A204.1 (cell line): ENCODE data around the gene RGS7.
"Not testable (repeated sequence)": the region's sequence is repeated elsewhere in the genome, so short reads cannot be mapped to it uniquely, and the experiment has no call there.

Experiments
- FAIRE-seq: peaks from 2 replicates; lab custom pipeline; 2012; peaks lifted over from hg19 to GRCh38; lab: Jason Lieb, UNC

The RGS7 gene

GRCh38 chr1:240772131-240772530, 584.9 kb downstream of the RGS7 start:
- no peak for FAIRE-seq

- no peak for FAIRE-seq
Measured at GRCh38 chr1:240771450-240771849, 585.6 kb downstream of the RGS7 start.

GRCh38 chr1:240768979-240769378, 588.0 kb downstream of the RGS7 start:
- no peak for FAIRE-seq

DNA sequence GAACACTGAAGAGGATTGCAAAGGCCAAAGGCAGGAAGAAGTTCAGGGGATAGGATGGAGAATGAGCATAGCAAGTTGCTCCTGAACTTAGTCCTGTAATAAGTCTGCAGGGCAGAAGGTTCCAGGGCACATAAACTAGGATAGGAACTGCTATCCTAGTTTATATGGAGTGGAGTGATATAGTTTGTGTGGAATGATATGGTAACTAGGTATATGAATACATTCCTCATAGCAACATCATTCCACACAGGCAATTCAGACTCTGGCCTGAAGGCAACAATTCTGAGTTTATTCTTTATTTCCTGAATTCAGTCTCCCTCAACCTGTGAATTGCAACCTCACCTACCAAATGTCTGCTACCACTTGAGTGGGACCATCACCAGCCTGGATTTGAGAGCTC, 590.2 kb downstream of the RGS7 start:
- no peak for FAIRE-seq

DNA sequence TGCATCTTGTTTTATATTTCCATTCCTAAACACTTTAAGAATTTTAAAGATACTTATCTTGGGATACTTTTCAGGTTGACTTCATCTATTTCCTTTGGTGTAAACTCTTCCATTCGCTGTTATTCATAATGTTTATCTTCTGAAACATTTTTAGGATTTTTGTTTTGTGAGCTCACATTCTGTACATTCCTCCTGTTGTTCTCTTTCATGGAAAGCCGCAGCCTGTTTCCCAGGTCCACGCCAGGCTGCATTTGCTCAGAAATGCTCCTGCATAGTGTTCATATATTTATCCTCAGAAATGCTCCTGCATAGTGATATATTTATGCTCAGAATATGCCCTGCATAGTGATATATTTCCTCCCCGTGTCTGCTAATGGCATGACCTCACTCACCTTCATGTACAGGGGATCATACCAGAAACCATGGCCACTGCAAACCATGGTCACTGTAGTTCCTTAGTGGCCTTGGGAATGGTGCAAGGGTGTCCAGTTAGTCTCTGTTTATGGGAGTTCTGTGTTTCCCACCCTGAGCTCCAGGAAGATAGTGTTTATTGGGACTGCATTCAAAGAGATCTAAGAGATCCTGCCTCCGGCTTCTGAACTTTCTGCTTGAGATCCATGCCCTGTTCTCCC, 591.2 kb downstream of the RGS7 start:
- FAIRE-seq: no peak

DNA sequence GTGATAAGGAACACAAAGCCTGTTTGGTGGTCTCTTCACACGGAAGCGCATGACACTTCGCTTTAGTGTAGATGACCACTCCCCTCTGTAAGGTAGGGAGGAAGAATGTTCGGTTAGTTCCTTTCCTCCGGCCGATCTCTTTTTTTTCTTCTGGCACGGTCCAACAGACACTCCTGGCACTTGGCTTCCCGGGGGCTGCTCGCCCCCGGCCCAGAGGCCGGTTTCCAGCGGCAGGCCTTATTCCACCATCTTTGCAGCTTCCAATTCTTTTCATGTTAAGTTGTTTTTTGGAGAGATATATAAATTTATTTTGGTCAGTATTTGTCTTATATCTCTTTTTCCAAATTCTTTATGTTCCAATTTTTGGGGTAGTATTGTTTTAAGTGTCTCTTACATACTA, 593.2 kb downstream of the RGS7 start:
- no peak for FAIRE-seq

DNA sequence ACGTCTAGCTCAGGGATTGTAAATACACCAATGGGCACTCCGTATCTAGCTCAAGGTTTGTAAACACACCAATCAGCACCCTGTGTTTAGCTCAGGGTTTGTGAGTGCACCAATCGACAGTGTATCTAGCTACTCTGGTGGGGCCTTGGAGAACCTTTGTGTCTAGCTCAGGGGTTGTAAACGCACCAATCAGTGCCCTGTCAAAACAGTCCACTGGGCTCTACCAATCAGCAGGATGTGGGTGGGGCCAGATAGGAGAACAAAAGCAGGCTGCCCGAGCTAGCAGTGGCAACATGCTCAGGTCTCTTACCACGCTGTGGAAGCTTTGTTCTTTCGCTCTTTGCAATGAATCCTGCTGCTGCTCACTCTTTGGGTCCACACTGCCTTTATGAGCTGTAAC, 593.9 kb downstream of the RGS7 start:
- FAIRE-seq: not testable (repeated sequence)

- not testable (repeated sequence) for FAIRE-seq
Measured at GRCh38 chr1:240762471-240762987, 594.5 kb downstream of the RGS7 start.

- not testable (repeated sequence) for FAIRE-seq
Measured at GRCh38 chr1:240758777-240759176, 598.2 kb downstream of the RGS7 start.

DNA sequence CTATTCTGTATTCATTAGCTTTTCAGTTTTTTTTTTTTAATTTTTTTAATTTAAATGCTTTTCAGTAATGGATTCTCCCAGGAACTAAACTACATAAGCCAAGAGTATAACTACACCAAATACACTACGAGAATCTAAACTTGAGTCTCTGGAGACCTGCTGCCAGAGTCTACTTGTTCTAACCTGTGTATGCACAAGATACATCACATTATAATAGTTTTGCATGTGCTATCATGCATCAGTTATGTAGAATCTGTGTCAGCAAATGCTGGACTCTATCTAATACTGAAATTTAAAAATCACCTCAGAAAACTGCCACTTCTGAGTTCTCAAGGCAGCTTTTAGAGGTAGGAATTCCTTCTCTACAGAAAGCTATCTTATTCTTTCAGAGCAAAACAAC, 598.7 kb downstream of the RGS7 start:
- FAIRE-seq: no peak

GRCh38 chr1:240747907-240748306, 609.1 kb downstream of the RGS7 start:
- no peak for FAIRE-seq

DNA sequence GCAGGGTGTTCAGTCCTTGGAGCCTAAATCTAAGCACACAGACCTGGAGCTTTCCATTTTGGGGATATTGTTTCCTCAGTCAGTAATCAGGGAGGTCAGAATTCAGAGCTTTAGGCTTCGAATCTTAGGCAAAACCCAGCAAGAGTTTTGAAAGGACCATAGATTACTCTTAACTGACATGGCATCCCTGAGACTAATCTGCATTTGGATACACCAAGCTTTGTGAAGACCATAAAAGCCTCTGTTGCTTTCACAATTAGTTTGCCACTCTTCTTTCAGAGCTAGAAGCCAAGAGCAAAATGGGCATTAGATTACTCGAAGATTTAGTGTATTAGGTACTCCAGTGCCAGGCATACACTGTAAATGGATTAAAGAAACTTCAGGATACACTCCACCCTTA, 613.3 kb downstream of the RGS7 start:
- no peak for FAIRE-seq

DNA sequence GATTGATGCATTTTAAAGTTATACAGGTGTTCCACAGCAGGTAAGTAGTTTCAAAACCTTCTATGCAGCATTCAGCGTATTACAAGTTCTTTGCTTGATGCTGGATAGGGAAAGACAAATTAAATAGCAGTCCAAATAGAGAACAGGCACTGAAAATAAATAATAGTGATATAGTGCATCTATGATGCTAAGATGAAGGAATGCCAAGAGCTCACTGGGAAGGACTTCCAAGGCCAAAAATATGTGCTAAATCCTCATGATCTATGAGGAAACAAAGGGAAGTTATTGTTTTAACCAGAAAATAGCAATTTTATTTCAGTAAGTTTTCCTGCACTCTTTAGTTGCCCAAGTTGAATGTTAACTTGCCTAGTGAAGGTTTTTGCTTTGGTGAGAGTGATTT, 617.3 kb downstream of the RGS7 start:
- FAIRE-seq: no peak

DNA sequence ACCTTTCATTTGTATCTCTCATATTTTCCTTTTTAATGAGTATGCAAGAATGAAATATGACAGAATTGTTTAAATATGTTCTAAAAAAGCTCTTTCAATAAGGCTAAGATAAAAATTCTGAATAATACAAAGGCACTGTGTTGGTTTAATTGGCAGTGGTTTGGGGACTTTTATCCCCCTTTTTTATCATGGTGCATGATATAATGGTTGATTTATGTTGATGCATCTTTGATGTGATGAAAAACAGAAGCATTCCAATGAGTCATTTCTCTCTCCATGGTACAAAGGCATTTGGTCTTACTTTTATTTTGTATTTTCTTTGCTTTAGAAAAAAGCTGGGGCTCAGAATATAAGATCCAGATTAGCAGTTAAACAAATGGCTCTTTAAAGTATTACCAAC, 617.9 kb downstream of the RGS7 start:
- FAIRE-seq: no peak

- FAIRE-seq: no peak
Measured at GRCh38 chr1:240737766-240738265, 619.2 kb downstream of the RGS7 start.

GRCh38 chr1:240737298-240737697, 619.7 kb downstream of the RGS7 start:
- no peak for FAIRE-seq

DNA sequence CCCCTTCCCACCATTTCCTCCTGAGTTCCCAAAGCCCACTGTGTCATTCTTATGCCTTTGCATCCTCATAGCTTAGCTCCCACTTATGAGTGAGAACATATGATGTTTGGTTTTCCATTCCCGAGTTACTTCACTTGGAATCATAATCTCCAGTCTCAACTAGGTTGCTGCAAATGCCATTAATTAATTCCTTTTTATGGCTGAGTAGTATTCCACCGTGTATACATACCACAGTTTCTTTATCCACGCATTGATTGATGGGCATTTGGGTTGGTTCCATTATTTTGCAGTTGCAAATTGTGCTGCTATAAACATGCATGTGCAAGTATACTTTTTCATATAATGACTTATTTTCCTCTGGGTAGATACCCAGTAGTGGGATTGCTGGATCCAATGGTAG, 622.3 kb downstream of the RGS7 start:
- FAIRE-seq: not testable (repeated sequence)

GRCh38 chr1:240734001-240734400, 623.0 kb downstream of the RGS7 start:
- no peak for FAIRE-seq

DNA sequence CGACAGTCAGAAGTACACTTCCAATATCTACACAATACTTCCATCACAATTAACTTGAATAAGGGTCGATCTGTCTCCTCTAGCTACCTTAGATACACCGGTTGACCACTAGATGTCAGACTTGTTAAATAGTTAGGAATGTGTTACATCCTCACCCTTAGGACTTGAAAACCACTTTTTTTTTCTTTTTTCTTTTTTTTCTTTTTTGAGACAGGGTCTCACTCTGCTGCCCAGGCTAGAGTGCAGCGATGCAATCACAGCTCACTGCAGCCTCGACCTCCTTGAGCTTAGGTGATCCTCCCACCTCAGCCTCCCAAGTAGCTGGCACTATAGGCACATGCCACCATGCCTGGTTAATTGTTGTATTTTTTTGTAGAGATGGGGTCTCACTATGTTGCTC, 624.6 kb downstream of the RGS7 start:
- peak; percentile 90 for FAIRE-seq
